Skeletal muscle cell (primary cell): ENCODE data around the gene MSANTD1.

ENCODE experiments used
- DNase-seq: peaks from one replicate; pipeline ENCODE4 v3.0.0-alpha.2; 2010; ENCODE audit warnings: low read depth
- H3K4me3 ChIP-seq: 2 replicates; pipeline ENCODE4 v1.5.1; 2011; ENCODE audit warnings: low read depth, mild to moderate bottlenecking, control low read depth, low read length, moderate library complexity

Gene MSANTD1

GRCh38 chr4:3285558-3286334 is 36.8 kb downstream of the MSANTD1 start:
- DNase-seq, result no peak
- no peak overlapping the region for H3K4me3 ChIP-seq

DNA sequence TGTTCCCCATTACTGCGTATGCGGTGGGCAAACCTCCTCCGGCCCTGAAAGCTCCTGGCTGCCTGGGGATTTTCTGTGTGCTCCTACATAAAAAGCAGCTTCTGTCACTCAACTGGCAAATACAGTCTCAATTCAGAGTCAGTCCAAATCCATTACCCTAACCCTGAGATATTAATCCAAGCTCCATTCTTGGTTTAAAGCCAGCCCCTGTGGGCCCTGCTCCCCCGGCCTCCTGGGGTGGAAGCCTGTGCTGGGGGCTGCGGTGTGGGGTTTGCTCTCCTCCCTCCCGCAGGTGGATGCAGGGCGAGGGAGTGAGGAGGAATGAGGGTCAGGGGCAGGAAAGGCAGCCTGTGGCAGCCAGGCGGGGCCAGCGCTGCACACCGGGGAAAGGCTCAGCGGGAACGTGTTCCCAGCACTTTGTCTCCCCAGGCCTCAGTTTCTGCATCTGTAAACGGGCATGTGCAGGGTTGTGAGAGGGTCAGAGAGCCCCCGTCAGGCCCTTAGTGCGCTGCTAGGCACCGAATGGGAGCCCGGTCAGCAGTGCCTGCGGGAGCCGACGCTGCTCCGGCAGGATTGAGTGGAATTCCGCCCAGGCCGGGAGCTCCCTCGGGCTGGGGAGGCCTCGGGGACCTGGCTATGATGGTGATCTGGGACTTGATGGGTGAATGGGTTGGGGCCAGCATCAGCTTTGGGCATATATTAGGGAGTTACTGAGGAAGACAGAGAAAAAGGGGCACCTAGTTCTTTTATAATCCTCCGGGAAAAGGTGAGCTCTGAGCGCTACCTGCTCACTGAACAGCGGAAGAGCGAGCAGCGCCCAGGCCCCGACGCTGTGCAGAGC is 37.6 kb downstream of the MSANTD1 start:
- DNase-seq, result no peak
- H3K4me3 ChIP-seq, result no peak overlapping the region

DNA sequence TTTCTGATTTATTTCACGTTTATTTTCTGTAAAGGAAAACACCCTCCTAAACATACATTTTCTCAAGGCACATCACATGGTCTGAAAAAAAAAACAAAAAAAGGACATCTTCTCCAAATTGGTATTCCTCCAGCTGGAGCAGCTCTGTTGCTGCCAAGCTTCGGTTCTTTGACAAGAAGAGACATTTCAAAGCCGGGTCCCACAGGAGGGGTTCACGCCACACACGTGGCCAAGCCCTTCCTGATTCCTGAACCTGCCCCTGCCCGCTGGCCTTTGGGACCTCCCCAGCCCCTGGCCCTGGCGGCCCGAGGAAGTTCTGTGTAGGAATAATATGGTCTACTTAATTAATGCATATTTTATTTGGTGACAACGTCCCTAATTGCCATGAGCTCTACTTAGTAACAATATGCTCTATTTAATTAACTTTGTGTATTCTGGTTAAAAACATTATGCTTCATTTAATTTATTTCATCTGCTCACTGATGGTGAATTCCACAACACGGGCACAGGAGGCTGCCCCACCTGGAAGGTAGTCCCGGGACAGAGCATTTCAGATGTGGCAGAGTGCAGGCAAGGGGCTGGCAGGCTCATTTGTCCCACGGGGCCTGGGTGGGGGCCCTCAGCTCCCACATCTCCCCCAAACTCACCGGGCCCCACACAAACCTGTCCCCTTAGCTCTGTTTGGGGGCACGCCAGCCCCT is 38.5 kb downstream of the MSANTD1 start:
- DNase-seq, result no peak
- no peak overlapping the region for H3K4me3 ChIP-seq

- no peak overlapping the region for H3K4me3 ChIP-seq
- no peak for DNase-seq
Measured at GRCh38 chr4:3287972-3288570, 39.1 kb downstream of the MSANTD1 start.

DNA sequence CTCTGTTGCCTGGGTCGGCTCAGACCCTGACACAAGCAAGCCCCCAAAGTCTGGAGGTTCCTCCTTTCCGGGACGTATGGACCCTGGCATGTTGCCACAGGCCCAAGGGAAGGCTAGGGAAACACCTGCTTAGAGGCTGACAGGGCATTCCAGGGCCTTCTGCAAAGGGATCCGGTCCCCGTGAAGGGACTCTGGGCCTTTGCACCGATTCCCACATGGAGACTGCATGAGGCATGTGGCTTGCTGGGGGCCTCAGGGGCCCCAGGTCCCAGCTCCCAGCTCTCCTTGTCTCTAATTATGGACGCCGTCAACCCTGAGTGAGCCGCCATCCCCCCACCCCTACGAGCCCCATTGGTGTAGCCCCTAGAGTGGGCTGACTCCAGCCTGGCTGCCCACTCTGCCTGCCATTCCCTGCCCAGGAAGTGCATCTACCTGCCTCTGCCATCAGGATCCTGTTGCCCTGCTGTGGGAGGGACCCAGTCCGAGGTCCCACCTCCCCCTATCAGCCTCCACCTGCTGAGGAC is 39.7 kb downstream of the MSANTD1 start:
- no peak for DNase-seq

DNA sequence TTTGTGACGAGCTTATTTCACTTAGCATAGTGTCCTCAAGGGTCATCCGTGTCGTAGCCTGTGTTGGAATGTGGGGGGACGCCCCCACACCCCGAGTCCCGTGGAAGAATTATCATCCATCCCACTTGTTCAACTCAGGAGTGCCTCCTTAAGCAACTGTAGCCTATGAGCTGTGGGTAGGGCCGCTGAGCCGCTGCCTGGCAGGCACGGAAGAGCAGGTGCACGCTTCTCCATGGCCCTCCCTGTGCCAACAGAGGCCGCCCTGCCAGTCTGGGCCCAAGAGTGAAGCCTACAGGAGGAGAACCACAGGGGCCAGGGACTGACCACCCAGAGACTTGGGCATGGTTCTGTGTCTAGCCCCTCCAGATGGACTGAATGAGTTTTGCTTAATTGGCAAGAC is 41.5 kb downstream of the MSANTD1 start:
- no peak overlapping the region for H3K4me3 ChIP-seq
- no peak for DNase-seq

More for the DNA sequence above, 39.7 kb downstream of the MSANTD1 start:
- no peak overlapping the region for H3K4me3 ChIP-seq

DNA sequence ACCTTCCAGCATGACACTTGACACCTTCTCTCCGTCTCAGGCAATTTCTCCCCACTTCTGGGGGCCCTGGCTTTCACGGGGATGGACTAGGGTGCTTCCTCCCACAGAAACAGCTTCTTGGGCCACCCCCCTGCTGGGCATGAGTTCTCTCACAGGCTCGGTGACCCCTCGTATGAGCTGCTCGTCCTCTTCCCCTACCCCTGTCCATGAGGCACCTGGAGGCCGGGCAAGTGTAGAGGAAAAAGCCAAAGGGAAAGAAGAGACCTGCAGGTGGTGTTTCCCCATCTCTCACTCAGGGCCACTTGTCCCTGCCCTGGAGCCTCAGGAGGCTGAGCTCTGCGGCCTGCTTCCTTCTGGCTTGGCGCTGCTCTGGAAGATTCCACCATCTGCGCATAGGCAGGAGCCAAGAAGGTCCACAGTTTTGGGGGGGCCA is 41.9 kb downstream of the MSANTD1 start:
- no peak for DNase-seq
- H3K4me3 ChIP-seq, result no peak overlapping the region

DNA sequence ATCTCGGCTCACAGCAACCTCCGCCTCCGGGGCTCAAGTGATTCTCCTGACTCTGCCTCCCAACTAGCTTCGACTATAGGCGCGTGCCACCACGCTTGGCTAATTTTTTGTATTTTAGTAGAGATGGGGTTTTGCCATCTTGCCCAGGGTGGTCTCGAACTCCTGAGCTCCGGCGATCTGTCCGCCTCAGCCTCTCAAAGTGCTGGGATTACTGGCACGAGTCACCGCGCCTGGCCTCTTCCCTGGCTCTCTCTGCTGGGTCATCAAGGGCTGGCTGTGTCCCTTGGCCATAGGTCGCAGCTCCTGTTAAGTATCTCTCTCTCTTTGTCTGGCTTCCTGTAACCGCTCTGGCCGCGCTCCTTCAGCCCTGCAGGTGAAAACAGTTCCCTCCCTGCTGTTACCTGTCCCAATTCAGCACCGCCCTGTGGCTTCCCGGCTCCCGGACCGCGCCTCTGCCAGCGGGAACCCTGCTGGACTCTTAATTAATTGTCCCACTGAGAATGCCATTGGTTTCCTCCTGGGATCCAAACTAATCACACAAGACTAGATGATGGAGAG is 42.5 kb downstream of the MSANTD1 start:
- no peak for DNase-seq
- H3K4me3 ChIP-seq, result peak overlapping the region; percentile 91

GRCh38 chr4:3291969-3292570 is 43.1 kb downstream of the MSANTD1 start:
- peak overlapping the region; percentile 91 for H3K4me3 ChIP-seq
- no peak for DNase-seq

DNA sequence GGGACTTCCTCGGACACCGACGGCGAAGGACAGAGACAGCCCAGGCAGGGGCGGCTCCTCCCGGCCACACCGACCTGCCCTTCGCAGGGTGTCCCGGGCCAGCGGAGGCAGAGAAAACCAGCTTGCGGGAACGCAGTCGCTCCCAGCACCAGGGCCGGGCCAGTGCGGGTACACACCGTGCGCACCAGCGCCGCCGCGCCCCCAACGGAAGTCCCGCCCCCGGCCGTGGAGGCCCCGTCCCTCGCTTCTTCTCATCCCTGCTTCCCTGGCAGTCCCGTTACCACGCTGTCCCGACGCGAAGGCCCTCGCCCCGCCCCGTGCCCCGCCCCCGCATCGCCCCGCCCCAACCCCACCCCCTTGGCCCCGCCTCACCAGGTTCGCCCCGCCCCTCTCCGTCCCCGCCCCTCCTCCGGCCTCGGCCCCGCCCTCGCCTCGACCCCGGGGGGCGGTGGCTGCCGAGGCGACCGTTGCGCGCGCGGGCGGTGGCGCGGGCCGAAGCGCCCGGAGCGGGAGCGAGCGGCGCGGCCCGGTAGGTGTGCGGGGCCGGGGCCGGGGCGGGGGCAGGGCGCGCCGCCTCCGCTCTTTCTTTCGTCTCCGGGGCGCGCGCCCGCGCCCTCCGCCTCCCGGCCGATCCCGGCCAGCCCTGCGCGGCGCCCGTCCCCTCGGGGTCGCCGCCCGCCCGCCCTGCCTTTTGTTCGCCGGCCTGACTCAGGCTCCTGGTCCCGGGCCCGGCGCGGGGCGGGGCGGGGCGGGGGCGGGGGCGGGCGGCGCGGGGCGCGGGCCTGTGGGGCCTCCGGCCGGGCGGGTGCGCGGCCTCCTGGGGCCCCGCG is 43.8 kb downstream of the MSANTD1 start, which contains the start of gene RGS12:
RGS12 (plus strand) TSS at position 451 of the 830 bp plus-strand sequence. CDS start 23,150 bp downstream, outside the sequence.
- DNase-seq, result peak; percentile 81
- peak within 1 kb of the TSS; percentile 91 for H3K4me3 ChIP-seq

- H3K4me3 ChIP-seq, result peak overlapping the region; percentile 71
- DNase-seq, result no peak
Measured at GRCh38 chr4:3293401-3294391, 44.7 kb downstream of the MSANTD1 start.

- H3K4me3 ChIP-seq, result peak overlapping the region; percentile 71
- no peak for DNase-seq
Measured at GRCh38 chr4:3294401-3295241, 45.7 kb downstream of the MSANTD1 start.

DNA sequence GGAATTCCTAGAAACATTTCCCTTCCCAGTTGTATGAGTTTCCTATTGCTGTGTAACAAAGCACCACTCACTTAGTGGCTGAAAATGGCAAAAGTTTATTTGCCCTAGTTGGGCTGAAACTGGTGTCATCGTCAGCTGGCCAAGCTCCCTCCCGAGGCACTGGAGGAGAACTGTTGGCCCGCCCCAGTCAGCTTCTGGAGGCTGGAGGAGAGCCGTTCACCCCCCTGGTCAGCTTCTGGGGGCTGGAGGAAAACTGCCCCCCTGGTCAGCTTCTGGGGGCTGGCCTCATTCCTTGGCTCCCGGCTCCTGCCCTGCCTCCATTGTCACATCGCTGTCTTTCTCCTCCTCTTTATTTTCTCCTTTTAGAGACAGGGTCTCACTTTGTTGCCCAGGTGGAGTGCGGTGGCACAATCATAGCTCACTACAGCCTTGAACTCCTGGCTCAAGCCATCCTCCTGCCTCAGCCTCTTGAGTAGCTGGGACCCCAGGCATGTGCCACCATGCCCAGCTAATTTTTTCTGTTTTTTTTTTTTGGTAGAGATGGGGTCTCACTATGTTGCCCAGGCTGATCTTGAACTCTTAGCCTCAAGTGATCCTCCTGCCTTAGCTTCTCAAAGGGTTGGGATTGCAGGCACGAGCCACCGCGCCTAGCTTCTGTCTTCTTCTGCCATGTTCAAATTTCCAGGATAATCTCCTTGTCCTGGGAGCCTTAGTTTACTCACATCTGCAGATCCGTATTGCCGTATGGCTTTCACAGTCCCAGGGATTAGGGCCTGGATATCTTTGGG is 47.1 kb downstream of the MSANTD1 start:
- no peak overlapping the region for H3K4me3 ChIP-seq
- DNase-seq, result no peak

DNA sequence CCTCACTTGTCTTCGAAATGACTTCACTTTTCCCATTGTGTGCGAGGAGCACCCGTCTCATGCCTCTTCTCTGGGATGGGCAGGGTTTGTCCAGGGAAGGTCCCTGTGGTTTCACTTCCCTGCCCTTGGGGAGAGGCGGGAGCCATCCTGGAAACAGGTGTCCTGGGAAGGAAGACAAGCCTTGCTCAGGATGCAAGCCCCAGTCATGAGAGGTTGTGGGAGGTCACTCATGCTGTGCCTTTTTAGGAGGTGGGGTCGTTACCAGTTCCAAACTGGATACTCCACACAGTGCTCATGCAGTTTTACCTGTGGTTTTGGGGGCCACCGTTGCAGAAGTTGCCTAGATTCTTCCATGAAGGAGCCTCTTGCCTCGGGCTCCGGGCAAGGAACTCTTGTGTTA is 47.7 kb downstream of the MSANTD1 start:
- DNase-seq, result no peak
- H3K4me3 ChIP-seq, result no peak overlapping the region
